ENCODE results near the gene PAN2. TPM values are rescaled to one million over a fixed set of nuclear protein-coding genes. Genes with fewer than 3 reads are reported as not detected.
A peak's percentile ranks its signal among the peaks of the same experiment; 100 is the strongest.
"Not testable (repeated sequence)": the region's sequence is repeated elsewhere in the genome, so short reads cannot be mapped to it uniquely, and the experiment has no call there.

PAN2 gene
- total RNA-seq, 6 experiments from 2014 or later = 9.0 to 16.7 (median 14.6) TPM

- DNase-seq = peak; percentile 100
- no peaks in the 10 kb centered on the region for H3K9me3 Mint-ChIP-seq
- no peaks in the 10 kb centered on the region; the same call in 1 of the 2 replicates for H3K27me3 Mint-ChIP-seq (ENCODE audit: insufficient read depth)
- TF ChIP-seq CTCF (IDR thresholded peaks at IDR 0.05) = no peak
- H3K27ac Mint-ChIP-seq = peak within 1 kb of the TSS; percentile 96
- H3K36me3 Mint-ChIP-seq (ENCODE audit: low read depth) = peaks cover 6% of the 10 kb centered on the region
- H3K4me3 Mint-ChIP-seq = peak within 1 kb of the TSS; percentile 91
- H3K4me1 Mint-ChIP-seq (ENCODE audit: low read depth) = peaks cover 27% of the 10 kb centered on the region
These were observed 26.3 kb upstream of the PAN2 start, which contains the start of gene STAT2 for GRCh38 chr12:56359851-56360767. STAT2 (minus strand) TSS chr12:56360107; CDS start chr12:56356571, 3,536 bp downstream.

- DNase-seq = peak; percentile 83
- no peak for TF ChIP-seq CTCF (IDR thresholded peaks at IDR 0.05)
- H3K4me1 Mint-ChIP-seq (ENCODE audit: low read depth) = peaks cover 27% of the 10 kb centered on the region
- peaks cover 6% of the 10 kb centered on the region for H3K36me3 Mint-ChIP-seq (ENCODE audit: low read depth)
- H3K4me3 Mint-ChIP-seq = peak overlapping the region; percentile 91
- peak overlapping the region; percentile 92 for H3K27ac Mint-ChIP-seq
- H3K9me3 Mint-ChIP-seq = no peaks in the 10 kb centered on the region
- no peaks in the 10 kb centered on the region for H3K27me3 Mint-ChIP-seq (ENCODE audit: insufficient read depth)
These were observed 25.2 kb upstream of the PAN2 start for GRCh38 chr12:56358836-56359532.

- peaks cover 21% of the 10 kb centered on the region for H3K36me3 Mint-ChIP-seq (ENCODE audit: low read depth)
- DNase-seq = no peak
- no peak overlapping the region for H3K27ac Mint-ChIP-seq
- no peaks in the 10 kb centered on the region for H3K9me3 Mint-ChIP-seq
- no peak overlapping the region for H3K4me3 Mint-ChIP-seq
- TF ChIP-seq CTCF (IDR thresholded peaks at IDR 0.05) = no peak
- no peaks in the 10 kb centered on the region for H3K4me1 Mint-ChIP-seq (ENCODE audit: low read depth)
- no peaks in the 10 kb centered on the region for H3K27me3 Mint-ChIP-seq (ENCODE audit: insufficient read depth)
These were observed 17.5 kb upstream of the PAN2 start for GRCh38 chr12:56351325-56351724.

GRCh38 chr12:56350662-56351061 is 16.9 kb upstream of the PAN2 start:
- H3K27me3 Mint-ChIP-seq (ENCODE audit: insufficient read depth) = no peaks in the 10 kb centered on the region
- H3K4me1 Mint-ChIP-seq (ENCODE audit: low read depth) = no peaks in the 10 kb centered on the region
- H3K4me3 Mint-ChIP-seq = no peak overlapping the region
- TF ChIP-seq CTCF (IDR thresholded peaks at IDR 0.05) = no peak
- H3K27ac Mint-ChIP-seq = no peak overlapping the region
- DNase-seq = no peak
- H3K36me3 Mint-ChIP-seq (ENCODE audit: low read depth) = peaks cover 23% of the 10 kb centered on the region
- no peaks in the 10 kb centered on the region for H3K9me3 Mint-ChIP-seq

GRCh38 chr12:56348776-56349175 is 15.0 kb upstream of the PAN2 start:
- peaks cover 26% of the 10 kb centered on the region for H3K36me3 Mint-ChIP-seq (ENCODE audit: low read depth)

GRCh38 chr12:56347255-56347654 is 13.5 kb upstream of the PAN2 start:
- H3K27me3 Mint-ChIP-seq (ENCODE audit: insufficient read depth); H3K27ac Mint-ChIP-seq; H3K4me3 Mint-ChIP-seq; DNase-seq; H3K9me3 Mint-ChIP-seq; H3K4me1 Mint-ChIP-seq (ENCODE audit: low read depth): not testable (repeated sequence)
- peaks cover 34% of the 10 kb centered on the region for H3K36me3 Mint-ChIP-seq (ENCODE audit: low read depth)

More at GRCh38 chr12:56348776-56349175, 15.0 kb upstream of the PAN2 start:
- H3K27ac Mint-ChIP-seq = no peak overlapping the region
- no peaks in the 10 kb centered on the region for H3K4me1 Mint-ChIP-seq (ENCODE audit: low read depth)
- TF ChIP-seq CTCF (IDR thresholded peaks at IDR 0.05) = no peak
- H3K27me3 Mint-ChIP-seq (ENCODE audit: insufficient read depth) = no peaks in the 10 kb centered on the region
- DNase-seq = no peak
- H3K4me3 Mint-ChIP-seq = no peak overlapping the region
- no peaks in the 10 kb centered on the region for H3K9me3 Mint-ChIP-seq

Data from HFFc6 (cell line).